Astrocyte (in vitro differentiated cells and primary cell): ENCODE measurements around the gene ENKUR. TPM values are rescaled to one million over a fixed set of nuclear protein-coding genes. Genes with fewer than 3 reads are reported as not detected.

Experiments used
- DNase-seq: peaks from one replicate; pipeline ENCODE4 v3.0.0-alpha.2; 2010; ENCODE audit warnings: low read depth
- FAIRE-seq: peaks from 2 replicates; lab custom pipeline; 2011; peaks lifted over from hg19 to GRCh38; lab: Jason Lieb, UNC
- H2AFZ ChIP-seq: 2 replicates; pipeline ENCODE4 v1.6.0; 2012; ENCODE audit warnings: low read depth, low read length, inconsistent platforms
- H3K27ac ChIP-seq: 2 replicates; pipeline ENCODE4 v1.5.1; 2011; ENCODE audit warnings: low read depth, low read length, inconsistent platforms
- H3K27me3 ChIP-seq: 2 replicates; pipeline ENCODE4 v1.6.0; 2011; ENCODE audit warnings: low read length, inconsistent platforms; ENCODE audit not compliant: insufficient read depth
- H3K36me3 ChIP-seq: 2 replicates; pipeline ENCODE4 v1.5.1; 2011; ENCODE audit warnings: low read length, inconsistent platforms; ENCODE audit not compliant: insufficient read depth
- H3K4me1 ChIP-seq: 2 replicates; pipeline ENCODE4 v1.5.1; 2011; ENCODE audit warnings: low read length, inconsistent platforms; ENCODE audit not compliant: insufficient read depth
- H3K4me2 ChIP-seq: 2 replicates; pipeline ENCODE4 v1.6.0; 2012; ENCODE audit warnings: low read length, inconsistent platforms
- H3K4me3 ChIP-seq: 2 replicates; pipeline ENCODE4 v1.5.1; 2011; ENCODE audit warnings: low read depth, mild to moderate bottlenecking, low read length, inconsistent platforms; ENCODE audit not compliant: insufficient read depth
- H3K79me2 ChIP-seq: 2 replicates; pipeline ENCODE4 v1.6.0; 2012; ENCODE audit warnings: mild to moderate bottlenecking, low read length, inconsistent platforms; ENCODE audit not compliant: insufficient read depth
- H3K9ac ChIP-seq: 2 replicates; pipeline ENCODE4 v1.6.0; 2012; ENCODE audit warnings: mild to moderate bottlenecking, low read length, inconsistent platforms
- H3K9me3 ChIP-seq: 2 replicates; pipeline ENCODE4 v1.5.1; 2012; ENCODE audit warnings: low read depth, mild to moderate bottlenecking, low read length, inconsistent platforms; ENCODE audit not compliant: insufficient read depth
- H4K20me1 ChIP-seq: 2 replicates; pipeline ENCODE4 v1.6.0; 2012; ENCODE audit warnings: low read length, inconsistent platforms; ENCODE audit not compliant: insufficient read depth
- H3K27ac Mint-ChIP-seq: one replicate; pipeline ENCODE4 v1.8.0; 2021; ENCODE audit warnings: mild to moderate bottlenecking, mixed read lengths; ENCODE audit not compliant: unreplicated experiment
- H3K27me3 Mint-ChIP-seq: one replicate; pipeline ENCODE4 v1.8.0; 2021; ENCODE audit warnings: low read depth, mixed read lengths; ENCODE audit not compliant: unreplicated experiment
- H3K36me3 Mint-ChIP-seq: one replicate; pipeline ENCODE4 v1.8.0; 2021; ENCODE audit warnings: low read depth, mixed read lengths; ENCODE audit not compliant: unreplicated experiment
- H3K4me1 Mint-ChIP-seq: one replicate; pipeline ENCODE4 v1.8.0; 2021; ENCODE audit warnings: low read depth, mixed read lengths; ENCODE audit not compliant: unreplicated experiment
- H3K4me3 Mint-ChIP-seq: one replicate; pipeline ENCODE4 v1.8.0; 2021; ENCODE audit warnings: mild to moderate bottlenecking, moderate library complexity, mixed read lengths; ENCODE audit not compliant: unreplicated experiment
- H3K9me3 Mint-ChIP-seq: one replicate; pipeline ENCODE4 v1.8.0; 2021; ENCODE audit warnings: mild to moderate bottlenecking, mixed read lengths; ENCODE audit not compliant: unreplicated experiment
- CTCF ChIP-seq: IDR thresholded peaks from 2 replicates; pipeline ENCODE4 v1.5.1; 2011; ENCODE audit warnings: low read depth, mild to moderate bottlenecking, inconsistent platforms, low read length, moderate library complexity; ENCODE audit not compliant: insufficient read depth
- EZH2 ChIP-seq: IDR thresholded peaks from 2 replicates; pipeline ENCODE4 v1.6.1; 2012; ENCODE audit warnings: mild to moderate bottlenecking, low read length, inconsistent platforms; ENCODE audit not compliant: insufficient read depth
- total RNA-seq: library from RNA; stranded (reverse); gene quantifications from 2 replicates; pipeline ENCODE4 v1.2.1, GENCODE V29; 2021

ENKUR gene
- total RNA-seq, 1 donor from 2014 or later, result 0.34 TPM

GRCh38 chr10:25063157-25063556 lies 47.2 kb upstream of the ENKUR start:
- H3K79me2 ChIP-seq, result no peaks in the 10 kb centered on the region
- Mint-ChIP-seq H3K4me3 (no peak overlapping the region), H3K9me3 (no peaks in the 10 kb centered on the region), H3K27me3 (no peaks in the 10 kb centered on the region), H3K36me3 (no peaks in the 10 kb centered on the region), H3K27ac (peak overlapping the region; percentile 99), H3K4me1 (peaks cover 34% of the 10 kb centered on the region)
- TF ChIP-seq CTCF, result no peak
- TF ChIP-seq EZH2, result no peak
- H3K9ac ChIP-seq, result no peak overlapping the region
- DNase-seq, result no peak
- peaks cover 22% of the 10 kb centered on the region for H3K4me1 ChIP-seq
- FAIRE-seq, result no peak
- H3K4me3 ChIP-seq, result no peak overlapping the region
- H3K36me3 ChIP-seq, result no peaks in the 10 kb centered on the region
- H3K4me2 ChIP-seq, result no peak overlapping the region
- no peaks in the 10 kb centered on the region for H4K20me1 ChIP-seq
- H3K27ac ChIP-seq, result no peak overlapping the region
- H2AFZ ChIP-seq, result no peak overlapping the region
- H3K27me3 ChIP-seq, result no peaks in the 10 kb centered on the region
- H3K9me3 ChIP-seq, result no peaks in the 10 kb centered on the region

- Histone ChIP-seq H3K9me3 (no peaks in the 10 kb centered on the region), H3K9ac (peak overlapping the region; percentile 71), H3K27me3 (no peaks in the 10 kb centered on the region), H4K20me1 (no peaks in the 10 kb centered on the region), H3K4me3 (peak overlapping the region; percentile 41), H3K36me3 (no peaks in the 10 kb centered on the region), H3K4me1 (peaks cover 17% of the 10 kb centered on the region), H2AFZ (peak overlapping the region; percentile 70), H3K79me2 (no peaks in the 10 kb centered on the region), H3K4me2 (peak overlapping the region; percentile 80), H3K27ac (peak overlapping the region; percentile 75)
- FAIRE-seq (no peak), DNase-seq (peak; percentile 76)
- H3K4me3 Mint-ChIP-seq, result peak overlapping the region; percentile 31
- H3K9me3 Mint-ChIP-seq, result no peaks in the 10 kb centered on the region
- no peak for TF ChIP-seq CTCF
- no peak for TF ChIP-seq EZH2
- H3K27ac Mint-ChIP-seq, result peak overlapping the region; percentile 99
- no peaks in the 10 kb centered on the region for H3K27me3 Mint-ChIP-seq
- peaks cover 32% of the 10 kb centered on the region for H3K4me1 Mint-ChIP-seq
- no peaks in the 10 kb centered on the region for H3K36me3 Mint-ChIP-seq
Measured at GRCh38 chr10:25061711-25062449, 45.9 kb upstream of the ENKUR start.

- no peaks in the 10 kb centered on the region for H3K27me3 ChIP-seq
- no peaks in the 10 kb centered on the region for H3K36me3 ChIP-seq
- no peak overlapping the region for H3K4me3 ChIP-seq
- no peaks in the 10 kb centered on the region for H3K9me3 Mint-ChIP-seq
- H3K4me2 ChIP-seq, result peak overlapping the region; percentile 80
- no peak for FAIRE-seq
- peak overlapping the region; percentile 99 for H3K27ac Mint-ChIP-seq
- peak overlapping the region; percentile 75 for H3K27ac ChIP-seq
- peaks cover 17% of the 10 kb centered on the region for H3K4me1 ChIP-seq
- peaks cover 32% of the 10 kb centered on the region for H3K4me1 Mint-ChIP-seq
- no peak for DNase-seq
- H2AFZ ChIP-seq, result no peak overlapping the region
- H3K4me3 Mint-ChIP-seq, result no peak overlapping the region
- no peaks in the 10 kb centered on the region for H3K9me3 ChIP-seq
- H3K36me3 Mint-ChIP-seq, result no peaks in the 10 kb centered on the region
- TF ChIP-seq CTCF, result no peak
- no peak for TF ChIP-seq EZH2
- H3K9ac ChIP-seq, result no peak overlapping the region
- no peaks in the 10 kb centered on the region for H3K79me2 ChIP-seq
- H3K27me3 Mint-ChIP-seq, result no peaks in the 10 kb centered on the region
- H4K20me1 ChIP-seq, result no peaks in the 10 kb centered on the region
Measured at GRCh38 chr10:25061125-25061524, 45.2 kb upstream of the ENKUR start.
